H1 (cell line): Measurements from ENCODE around the gene PRKCZ.

Experiments used
- CTCF ChIP-seq, 3 experiments: IDR thresholded peaks; 1 replicate in 2 of 3; 2 replicates in 1 of 3; pipeline versions ENCODE4 v1.5.1 to v1.6.1; 2011; ENCODE audit warnings: low read length in 3 of 3, mild to moderate bottlenecking in 3 of 3, inconsistent platforms in 2 of 3, low read depth in 1 of 3, moderate library complexity in 1 of 3; ENCODE audit not compliant: insufficient read depth in 1 of 3; ENCODE audit errors: control extremely low read depth in 1 of 3
- SAP30 ChIP-seq: fragments of 300-600 bp; sonication (generic); IDR thresholded peaks from 2 replicates; pipeline ENCODE4 v1.7.1; 2012; ENCODE audit warnings: low read length, moderate library complexity, mild to moderate bottlenecking, inconsistent platforms; ENCODE audit not compliant: insufficient read depth, insufficient replicate concordance
- USF2 ChIP-seq: IDR thresholded peaks from 2 replicates; pipeline ENCODE4 v1.6.1; 2011; ENCODE audit warnings: low read length, improper control_type of control experiment
- ZNF274 ChIP-seq: IDR thresholded peaks from 2 replicates; pipeline ENCODE4 v1.7.0; 2012; ENCODE audit warnings: low read length, borderline replicate concordance; ENCODE audit errors: extremely low read depth

- TF ChIP-seq CTCF (IDR thresholded peaks at IDR 0.05; ENCODE audit: control extremely low read depth in 1 of 3, insufficient read depth in 1 of 3, low read depth in 1 of 3, low read length in 3 of 3), result no peak
- no peak for TF ChIP-seq USF2
- TF ChIP-seq SAP30, result no peak
- TF ChIP-seq ZNF274, result no peak
Observed at GRCh38 chr1:2028870-2029560, 21.2 kb upstream of the PRKCZ start.
